ENCODE results near the gene PLD3.

- no peak for TF ChIP-seq CTCF (conservative IDR thresholded peaks at IDR 0.05; ENCODE audit: low read length)
- TF ChIP-seq EZH2phosphoT487 (IDR thresholded peaks at IDR 0.05; ENCODE audit: borderline replicate concordance), result no peak
Observed at GRCh38 chr19:40337594-40337993, 10.9 kb upstream of the PLD3 start.

Measured in Loucy (cell line).